ENCODE results near the gene RNPEP.
A peak's percentile ranks its signal among the peaks of the same experiment; 100 is the strongest.
"Not testable (repeated sequence)": the region's sequence is repeated elsewhere in the genome, so short reads cannot be mapped to it uniquely, and the experiment has no call there.

The RNPEP gene

DNA sequence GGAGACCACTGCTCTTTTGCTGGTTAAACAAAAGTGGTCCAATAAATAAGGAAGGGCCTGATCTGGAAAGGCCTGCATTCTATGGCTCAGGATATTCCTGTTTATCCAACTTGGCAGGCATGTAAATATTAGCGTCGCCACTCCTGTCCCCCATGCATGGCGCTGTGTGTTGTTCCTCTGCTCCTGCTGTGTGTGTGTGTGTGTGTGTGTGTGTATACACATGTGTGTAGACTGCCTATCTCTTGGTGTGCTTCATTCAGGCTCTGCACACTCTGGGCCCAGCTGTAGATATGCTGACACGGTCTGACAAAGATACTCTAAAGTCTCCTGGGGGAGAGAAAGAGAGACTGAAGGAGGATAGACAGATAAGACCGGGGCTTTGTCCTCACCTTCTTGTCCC lies 42.9 kb upstream of the RNPEP start:
- no peak for DNase-seq
- H3K4me3 Mint-ChIP-seq, result peak overlapping the region; percentile 31
- H3K27ac Mint-ChIP-seq, result peak overlapping the region; percentile 93
- peaks cover 14% of the 10 kb centered on the region for H3K36me3 Mint-ChIP-seq (ENCODE audit: low read depth)
- peaks cover 4% of the 10 kb centered on the region for H3K27me3 Mint-ChIP-seq (ENCODE audit: low read depth, poor library complexity)
- H3K9me3 Mint-ChIP-seq, result no peaks in the 10 kb centered on the region
- H3K4me1 Mint-ChIP-seq, result peaks cover 79% of the 10 kb centered on the region
- TF ChIP-seq, protein P1, sequence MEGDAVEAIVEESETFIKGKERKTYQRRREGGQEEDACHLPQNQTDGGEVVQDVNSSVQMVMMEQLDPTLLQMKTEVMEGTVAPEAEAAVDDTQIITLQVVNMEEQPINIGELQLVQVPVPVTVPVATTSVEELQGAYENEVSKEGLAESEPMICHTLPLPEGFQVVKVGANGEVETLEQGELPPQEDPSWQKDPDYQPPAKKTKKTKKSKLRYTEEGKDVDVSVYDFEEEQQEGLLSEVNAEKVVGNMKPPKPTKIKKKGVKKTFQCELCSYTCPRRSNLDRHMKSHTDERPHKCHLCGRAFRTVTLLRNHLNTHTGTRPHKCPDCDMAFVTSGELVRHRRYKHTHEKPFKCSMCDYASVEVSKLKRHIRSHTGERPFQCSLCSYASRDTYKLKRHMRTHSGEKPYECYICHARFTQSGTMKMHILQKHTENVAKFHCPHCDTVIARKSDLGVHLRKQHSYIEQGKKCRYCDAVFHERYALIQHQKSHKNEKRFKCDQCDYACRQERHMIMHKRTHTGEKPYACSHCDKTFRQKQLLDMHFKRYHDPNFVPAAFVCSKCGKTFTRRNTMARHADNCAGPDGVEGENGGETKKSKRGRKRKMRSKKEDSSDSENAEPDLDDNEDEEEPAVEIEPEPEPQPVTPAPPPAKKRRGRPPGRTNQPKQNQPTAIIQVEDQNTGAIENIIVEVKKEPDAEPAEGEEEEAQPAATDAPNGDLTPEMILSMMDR (IDR thresholded peaks at IDR 0.05), result no peak

DNA sequence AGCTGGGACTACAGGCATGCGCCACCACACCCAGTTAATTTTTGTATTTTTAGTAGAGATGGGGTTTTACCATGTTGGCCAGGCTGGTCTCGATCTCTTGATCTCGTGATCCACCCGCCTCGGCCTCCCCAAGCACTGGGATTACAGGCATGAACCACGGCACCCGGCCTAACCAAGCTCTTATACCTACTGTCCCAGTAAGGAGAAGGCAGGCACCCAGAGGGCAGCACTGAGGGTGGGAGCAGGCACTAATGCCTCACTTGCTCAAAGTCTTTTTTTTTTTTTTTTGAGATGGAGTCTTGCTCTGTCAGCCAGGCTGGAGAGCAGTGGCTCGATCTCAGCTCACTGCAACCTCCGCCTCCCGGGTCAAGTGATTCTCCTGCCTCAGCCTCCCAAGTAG lies 42.1 kb upstream of the RNPEP start:
- H3K9me3 Mint-ChIP-seq; H3K36me3 Mint-ChIP-seq (ENCODE audit: low read depth); DNase-seq; H3K27me3 Mint-ChIP-seq (ENCODE audit: low read depth, poor library complexity); H3K4me3 Mint-ChIP-seq: not testable (repeated sequence)
- peak overlapping the region; percentile 93 for H3K27ac Mint-ChIP-seq
- peaks cover 79% of the 10 kb centered on the region for H3K4me1 Mint-ChIP-seq

DNA sequence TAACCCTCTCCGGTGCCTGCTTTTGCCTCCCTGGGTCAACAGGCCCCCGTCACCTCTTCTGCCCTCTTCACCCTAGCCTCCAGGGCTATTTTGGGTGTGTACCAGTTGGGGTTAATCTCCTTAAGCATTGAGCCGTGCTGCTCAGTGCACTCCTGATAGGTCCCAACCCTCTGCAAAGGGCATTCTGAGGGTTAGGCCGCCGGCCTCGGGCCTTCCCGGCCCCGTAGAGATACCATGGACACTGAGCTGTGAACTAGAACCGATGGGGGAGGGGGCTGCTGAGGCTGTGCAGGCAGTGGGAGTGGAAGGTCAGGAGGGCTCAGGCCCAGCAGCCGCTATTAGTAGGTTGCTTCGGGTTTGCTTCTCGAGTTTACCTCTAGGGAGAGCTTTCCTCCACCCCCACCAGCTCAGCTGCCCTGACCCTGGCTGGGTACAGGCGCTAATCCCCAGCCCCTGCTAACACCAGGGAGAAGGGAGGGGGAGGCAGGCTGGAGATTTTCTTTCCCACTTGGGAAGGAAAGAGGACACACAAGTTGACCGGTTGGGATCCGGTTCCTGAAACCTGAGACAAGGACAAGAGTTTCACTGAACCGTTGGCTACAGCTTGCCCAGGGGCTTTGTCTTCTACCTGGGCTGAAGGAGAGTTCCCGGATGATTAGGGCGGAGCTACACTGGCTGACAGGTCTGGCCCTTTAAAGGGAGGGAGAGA lies 40.9 kb upstream of the RNPEP start:
- Mint-ChIP-seq H3K27me3 (ENCODE audit: low read depth, poor library complexity) (peaks cover 5% of the 10 kb centered on the region), H3K4me3 (peak overlapping the region; percentile 78), H3K36me3 (ENCODE audit: low read depth) (peaks cover 4% of the 10 kb centered on the region), H3K27ac (peak overlapping the region; percentile 99), H3K9me3 (no peaks in the 10 kb centered on the region), H3K4me1 (peaks cover 86% of the 10 kb centered on the region)
- TF ChIP-seq, protein P1 (IDR thresholded peaks at IDR 0.05), result no peak
- DNase-seq, result peak; percentile 87

DNA sequence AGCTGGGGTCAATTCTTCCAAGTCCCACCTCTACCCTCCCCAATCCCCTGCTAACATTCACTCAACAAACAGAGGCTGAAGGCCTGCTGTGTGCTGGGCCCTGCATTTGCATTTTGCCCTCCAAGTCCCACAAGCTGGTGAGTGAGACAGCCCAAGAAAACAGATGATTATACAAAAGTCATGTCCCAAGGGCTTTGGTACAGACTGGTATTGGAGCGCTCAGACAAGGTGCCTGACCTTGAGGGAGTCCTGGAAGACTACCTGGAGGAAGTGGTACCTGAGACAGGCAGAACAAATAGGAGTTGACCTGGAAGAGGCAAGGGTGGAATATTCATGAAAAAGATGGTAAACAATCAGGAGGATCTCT lies 40.3 kb upstream of the RNPEP start:
- Mint-ChIP-seq H3K36me3 (ENCODE audit: low read depth) (peaks cover 4% of the 10 kb centered on the region), H3K4me3 (peak overlapping the region; percentile 78), H3K27ac (peak overlapping the region; percentile 99), H3K4me1 (peaks cover 91% of the 10 kb centered on the region), H3K9me3 (no peaks in the 10 kb centered on the region), H3K27me3 (ENCODE audit: low read depth, poor library complexity) (peaks cover 6% of the 10 kb centered on the region)
- no peak for DNase-seq
- TF ChIP-seq, protein P1 (IDR thresholded peaks at IDR 0.05), result no peak

DNA sequence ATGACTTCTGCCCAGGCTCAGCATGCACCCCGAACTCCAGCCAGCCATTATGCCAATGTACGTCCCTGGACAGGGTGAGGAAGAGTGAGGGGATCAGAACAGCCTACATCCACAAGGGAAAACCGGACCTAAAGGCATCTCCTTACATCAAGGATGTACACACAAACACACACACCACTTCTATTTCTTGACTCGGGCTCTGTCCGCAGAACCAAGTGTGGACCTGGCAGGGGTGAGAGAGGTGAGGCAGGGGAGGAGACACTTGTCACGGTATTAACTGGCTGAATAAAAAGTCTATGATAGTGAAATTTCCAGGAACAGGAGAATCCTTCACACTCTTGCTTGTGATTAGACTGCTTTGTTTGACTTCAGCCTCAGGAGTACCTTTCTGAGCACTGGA lies 38.4 kb upstream of the RNPEP start:
- Mint-ChIP-seq H3K9me3 (no peaks in the 10 kb centered on the region), H3K4me3 (peak overlapping the region; percentile 88), H3K27me3 (ENCODE audit: low read depth, poor library complexity) (peaks cover 20% of the 10 kb centered on the region), H3K4me1 (peaks cover 91% of the 10 kb centered on the region), H3K27ac (no peak overlapping the region), H3K36me3 (ENCODE audit: low read depth) (no peaks in the 10 kb centered on the region)
- DNase-seq, result no peak
- TF ChIP-seq, protein P1 (IDR thresholded peaks at IDR 0.05), result no peak

DNA sequence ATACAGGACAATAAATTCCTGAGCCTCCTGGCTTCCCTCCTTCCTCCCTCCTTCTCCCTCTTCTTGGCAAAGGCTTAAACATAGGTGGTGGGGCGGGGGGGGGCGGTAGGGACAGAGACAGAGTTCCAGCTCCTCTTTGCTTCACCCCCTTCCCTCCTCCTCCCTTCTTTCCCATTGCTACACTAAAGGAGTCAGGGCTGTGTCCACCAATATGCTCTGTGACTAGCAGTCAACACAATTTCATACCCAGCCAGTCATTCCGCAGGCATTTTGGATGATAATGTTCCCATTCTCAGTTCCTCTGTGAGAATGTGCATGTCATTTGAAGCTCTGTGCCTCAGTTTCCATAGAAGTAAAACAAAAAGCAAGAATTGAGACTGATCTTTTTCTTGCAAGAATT lies 37.8 kb upstream of the RNPEP start:
- Mint-ChIP-seq H3K36me3 (ENCODE audit: low read depth) (no peaks in the 10 kb centered on the region), H3K4me3 (peak overlapping the region; percentile 88), H3K27me3 (ENCODE audit: low read depth, poor library complexity) (peaks cover 21% of the 10 kb centered on the region), H3K27ac (no peak overlapping the region), H3K9me3 (no peaks in the 10 kb centered on the region), H3K4me1 (peaks cover 91% of the 10 kb centered on the region)
- TF ChIP-seq, protein P1 (IDR thresholded peaks at IDR 0.05), result no peak
- DNase-seq, result no peak
